ENCODE measurements around the gene CDK18.

The CDK18 gene

GRCh38 chr1:205542367-205542766, 37.9 kb downstream of the CDK18 start:
- no peak for DNase-seq

DNA sequence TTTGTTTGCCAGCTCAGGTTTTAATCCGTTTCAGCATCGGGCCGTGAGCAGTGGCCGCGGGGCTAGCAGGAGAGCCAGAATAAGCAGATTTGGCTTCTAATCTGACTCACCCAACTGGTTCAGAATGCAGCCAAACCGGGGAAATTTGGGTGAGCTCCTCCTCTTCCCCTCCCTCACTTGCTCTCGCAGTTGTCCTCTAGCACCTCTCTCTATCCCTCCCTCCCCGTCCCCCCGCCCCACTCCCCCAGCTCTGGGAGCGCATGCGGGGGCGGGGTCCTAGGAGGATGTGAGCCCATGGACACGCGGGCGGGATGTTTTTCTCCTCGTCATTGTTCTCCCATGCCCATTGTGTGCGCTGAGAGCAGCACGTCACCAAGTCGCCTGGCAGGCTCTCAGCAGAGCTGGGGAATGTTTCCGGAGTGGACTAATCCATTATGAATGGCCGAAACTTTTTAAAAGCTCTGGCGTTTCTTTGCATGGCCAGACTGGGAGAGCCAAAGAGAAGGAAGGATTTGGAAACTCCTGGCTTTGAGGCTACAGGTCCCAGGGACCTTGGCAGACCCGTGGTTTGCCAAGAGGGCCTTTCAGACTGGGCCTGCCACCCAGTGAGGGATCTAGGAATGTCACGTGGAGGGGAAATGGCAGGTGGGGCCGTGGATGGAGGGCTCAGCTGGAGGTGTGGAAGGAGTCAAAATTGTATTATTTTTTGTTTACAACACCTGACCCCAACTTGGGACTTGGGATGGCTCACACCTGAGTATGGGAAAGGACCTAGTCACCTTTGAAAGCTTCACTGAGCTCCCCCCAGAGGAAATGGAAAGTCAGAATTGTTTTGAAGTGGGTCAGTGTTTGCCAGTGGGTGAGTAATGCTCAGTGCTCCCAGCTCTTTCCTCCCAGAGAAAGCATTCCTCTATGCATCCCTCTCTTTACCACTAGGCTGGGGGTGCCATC, 39.2 kb downstream of the CDK18 start:
- DNase-seq, result no peak

- no peak for DNase-seq
Observed at GRCh38 chr1:205545001-205545919, 40.8 kb downstream of the CDK18 start.

DNA sequence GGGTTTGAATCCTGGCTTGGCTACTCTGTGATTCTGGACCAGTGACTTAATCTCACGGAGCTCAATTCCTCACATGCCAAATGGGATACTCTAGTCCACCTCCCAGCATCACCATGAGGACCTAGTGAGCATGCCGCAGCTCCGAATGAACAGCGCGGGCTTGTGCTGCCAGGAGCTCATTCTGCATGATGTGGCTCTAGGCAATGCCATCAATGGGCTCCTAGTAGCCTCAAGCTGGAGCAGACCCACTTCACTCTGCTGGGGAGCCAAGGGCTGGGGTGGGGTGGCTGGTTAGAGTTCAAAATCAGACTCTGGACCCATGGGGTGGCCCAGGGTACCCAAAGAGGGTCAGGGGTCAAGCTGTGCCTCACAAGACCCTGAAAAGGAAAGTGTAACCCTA, 41.5 kb downstream of the CDK18 start:
- DNase-seq, result no peak

- DNase-seq, result no peak
Observed at GRCh38 chr1:205546541-205546940, 42.1 kb downstream of the CDK18 start.

GRCh38 chr1:205547936-205548827, 43.7 kb downstream of the CDK18 start:
- no peak for DNase-seq

DNA sequence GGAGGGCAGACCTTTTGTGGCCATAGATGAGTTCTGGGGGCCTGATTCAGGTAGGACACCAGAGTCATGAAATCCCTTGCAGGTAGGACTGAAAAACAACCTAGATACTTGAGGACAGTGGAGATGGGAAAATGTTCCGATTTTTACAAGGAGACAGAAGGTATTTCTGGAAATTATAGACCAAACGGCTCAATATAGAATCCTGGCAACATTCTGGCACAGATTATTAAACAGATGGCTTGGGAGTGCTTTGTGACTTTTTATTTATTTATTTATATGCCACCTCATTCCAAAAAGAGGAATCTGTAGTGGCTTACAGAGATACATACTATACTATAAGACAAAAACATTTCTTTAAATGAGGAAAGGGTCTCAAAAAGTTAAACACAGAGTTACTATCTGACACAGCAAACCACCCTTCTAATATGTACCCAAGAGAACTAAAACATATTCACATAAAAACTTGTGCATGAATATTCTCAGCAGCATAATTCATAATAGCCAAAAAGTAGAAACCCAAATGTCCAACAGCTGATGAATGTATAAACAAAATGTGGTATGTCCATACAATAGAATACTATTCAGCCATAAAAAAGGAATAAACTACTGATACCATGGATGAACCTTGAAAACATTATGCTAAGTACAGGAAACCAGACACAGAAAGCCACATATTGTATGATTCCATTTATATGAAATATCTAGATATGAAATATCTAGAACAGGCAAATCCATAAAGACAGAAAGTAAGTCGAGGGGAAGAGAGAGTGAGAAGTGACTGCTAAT, 49.8 kb downstream of the CDK18 start:
- DNase-seq, result no peak

GRCh38 chr1:205561501-205562203, 57.2 kb downstream of the CDK18 start:
- no peak for DNase-seq

DNA sequence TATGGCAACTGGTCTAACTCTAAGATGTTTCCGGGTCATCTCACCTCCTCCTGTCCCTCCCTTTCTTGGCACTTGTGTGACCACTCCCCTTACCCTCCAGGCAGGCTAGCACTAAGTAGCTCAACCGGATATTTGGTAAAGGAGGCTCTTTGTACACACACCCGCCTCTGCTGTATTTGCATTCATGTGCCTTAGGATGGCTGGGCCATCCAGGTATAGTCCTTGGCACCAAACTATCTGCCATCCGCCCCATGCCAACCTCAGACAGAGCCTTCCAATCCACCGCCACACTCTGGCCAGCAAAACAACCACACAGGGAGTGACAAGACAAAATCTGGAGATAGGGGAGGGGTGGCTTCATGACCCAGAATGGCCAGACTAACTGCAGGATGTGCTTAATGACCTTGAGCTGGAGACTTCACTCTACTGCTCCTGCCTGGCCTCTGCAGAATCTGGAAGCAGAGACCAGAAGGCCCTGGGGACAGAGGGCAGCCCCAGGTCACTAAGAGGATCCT, 59.5 kb downstream of the CDK18 start:
- no peak for DNase-seq

DNA sequence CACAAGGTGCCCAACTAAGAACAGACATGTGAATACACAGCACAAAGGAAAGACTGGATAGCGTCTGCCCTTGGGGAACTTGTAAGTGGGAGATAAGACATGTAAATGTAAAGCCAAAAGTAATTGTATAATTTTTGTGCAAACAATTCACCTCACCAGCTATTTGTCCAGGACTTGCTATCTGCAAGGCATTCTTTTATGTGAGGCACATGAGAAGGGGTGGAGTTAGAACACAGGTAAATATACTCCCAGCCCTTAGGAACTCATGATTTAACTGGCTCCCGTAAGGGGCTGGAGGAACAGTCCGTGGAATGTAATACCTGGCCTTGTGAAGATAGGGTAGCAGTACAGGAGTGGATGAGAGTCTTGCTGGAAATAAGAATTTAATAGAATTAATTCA, 61.3 kb downstream of the CDK18 start:
- DNase-seq, result no peak

DNA sequence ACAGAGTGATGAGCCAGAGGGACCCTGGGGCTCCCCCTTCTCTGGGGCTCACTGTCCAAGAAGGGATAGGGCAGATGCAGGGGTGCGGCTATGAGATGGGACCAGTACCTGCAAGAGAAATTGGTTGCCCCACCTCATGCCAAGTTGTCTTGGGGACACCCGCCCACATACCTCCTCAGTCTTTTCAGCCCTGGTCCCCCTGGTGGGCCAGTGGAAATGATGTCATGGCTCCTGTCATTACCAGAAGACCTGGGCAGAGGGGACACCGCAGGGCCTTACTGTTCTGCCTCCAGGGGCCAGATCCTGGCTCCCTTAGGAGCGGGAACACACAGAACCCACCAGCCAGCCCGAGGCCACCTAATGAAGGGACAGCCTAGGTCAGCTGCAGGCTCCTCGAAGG, 63.2 kb downstream of the CDK18 start:
- no peak for DNase-seq

- DNase-seq, result no peak
Observed at GRCh38 chr1:205568135-205568468, 63.6 kb downstream of the CDK18 start.

- DNase-seq, result no peak
Observed at GRCh38 chr1:205568469-205569361, 64.2 kb downstream of the CDK18 start.

DNA sequence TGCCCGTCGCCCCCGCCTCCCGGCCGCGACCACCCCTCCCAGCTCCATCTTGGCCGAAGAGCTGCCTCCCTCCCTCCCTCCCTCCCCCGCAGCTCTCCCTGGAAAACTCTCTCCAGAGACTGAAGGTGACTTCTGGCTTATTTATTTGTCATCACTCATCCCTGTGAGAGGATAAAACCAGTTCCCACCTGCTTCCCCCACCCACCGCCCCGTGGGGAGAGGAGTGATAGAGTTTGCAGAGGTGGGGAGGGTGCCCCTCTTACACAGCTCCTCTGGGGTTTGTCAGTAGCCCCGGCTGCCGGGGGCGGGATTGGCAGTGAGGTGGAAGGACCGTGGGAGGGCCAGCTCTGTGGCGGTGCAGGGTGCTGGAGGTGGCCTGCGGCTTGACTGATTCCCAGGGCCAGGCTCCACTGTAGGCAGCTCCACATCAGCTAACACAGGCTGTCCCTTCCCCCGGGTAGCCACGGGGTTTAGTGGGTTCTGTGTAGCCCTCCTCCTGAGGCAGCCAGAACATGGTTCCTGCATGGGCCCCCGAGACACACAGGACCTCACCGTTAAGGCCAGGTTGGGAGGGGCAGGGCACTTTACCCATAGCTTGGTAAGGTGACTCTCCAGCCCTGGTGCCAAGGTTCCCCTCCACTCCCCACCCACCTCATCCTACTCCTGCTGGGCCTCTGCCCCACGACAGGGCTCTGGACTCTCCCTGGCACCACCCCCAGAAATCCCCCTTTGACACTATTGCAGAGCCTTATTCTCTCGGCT, 65.1 kb downstream of the CDK18 start:
- DNase-seq, result no peak

DNA sequence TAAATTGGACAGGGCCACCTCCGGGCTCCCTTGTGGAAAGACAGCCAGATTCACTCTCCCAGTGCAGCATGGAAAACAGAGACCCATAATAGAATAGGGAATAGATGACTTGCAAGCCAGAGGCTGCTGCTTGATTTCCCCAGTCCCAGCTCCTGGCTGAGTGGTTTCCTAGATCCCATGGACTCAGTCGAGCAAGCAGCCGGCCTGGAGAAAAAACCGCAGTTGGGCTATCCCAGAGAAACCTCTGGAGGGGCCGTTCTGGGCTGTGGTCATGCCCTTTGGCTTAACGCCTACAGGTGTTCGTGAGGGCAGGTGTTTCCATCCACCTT, 65.7 kb downstream of the CDK18 start:
- DNase-seq, result no peak

DNA sequence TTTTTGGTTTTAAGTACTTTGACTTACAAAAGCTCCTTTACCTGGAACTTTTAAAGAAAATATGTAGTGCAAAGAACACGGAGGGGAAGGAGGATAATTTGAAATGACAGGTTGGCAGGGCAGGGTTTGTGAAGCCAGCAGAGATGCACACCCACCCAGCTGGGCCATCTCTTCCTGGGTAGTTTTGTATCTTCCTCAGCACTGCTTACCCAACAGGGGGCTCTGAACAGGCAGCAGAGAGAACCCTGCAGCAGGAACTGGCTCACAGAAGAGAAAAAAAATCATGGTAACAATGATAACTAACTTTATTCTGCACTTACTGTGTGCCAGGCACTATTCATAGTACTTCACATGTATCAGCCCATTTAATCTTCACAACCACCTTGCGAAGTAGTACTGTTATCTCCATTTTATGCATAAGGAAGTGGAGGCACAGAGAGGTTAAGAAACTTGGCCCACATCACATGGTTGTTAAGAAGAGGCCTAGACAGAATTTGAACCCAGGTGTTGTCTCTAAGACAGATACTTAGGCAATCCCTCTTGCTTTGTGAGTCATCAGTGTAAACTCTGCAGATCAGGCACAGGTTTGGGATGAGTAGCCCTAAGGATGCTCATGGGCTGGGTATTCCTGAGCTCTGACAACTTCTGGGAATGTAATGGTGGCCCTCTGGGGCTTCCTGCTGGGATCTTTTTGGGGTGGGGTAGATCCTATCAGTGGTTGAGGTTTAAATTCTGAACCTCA, 66.5 kb downstream of the CDK18 start:
- no peak for DNase-seq

GRCh38 chr1:205571747-205572146, 67.3 kb downstream of the CDK18 start:
- no peak for DNase-seq

- DNase-seq, result no peak
Observed at GRCh38 chr1:205572421-205572820, 68.0 kb downstream of the CDK18 start.
